GM19468 (cell line): ENCODE results near the gene MTA3.

Experiments used
- ATAC-seq: cut with Tn5 transposase; IDR thresholded peaks from one replicate; pipeline ENCODE4 v1.9.1; 2021; ENCODE audit warnings: mild to moderate bottlenecking, moderate library complexity, moderate number of reproducible peaks; ENCODE audit not compliant: unreplicated experiment; ENCODE audit errors: extremely low read depth

Gene MTA3

DNA sequence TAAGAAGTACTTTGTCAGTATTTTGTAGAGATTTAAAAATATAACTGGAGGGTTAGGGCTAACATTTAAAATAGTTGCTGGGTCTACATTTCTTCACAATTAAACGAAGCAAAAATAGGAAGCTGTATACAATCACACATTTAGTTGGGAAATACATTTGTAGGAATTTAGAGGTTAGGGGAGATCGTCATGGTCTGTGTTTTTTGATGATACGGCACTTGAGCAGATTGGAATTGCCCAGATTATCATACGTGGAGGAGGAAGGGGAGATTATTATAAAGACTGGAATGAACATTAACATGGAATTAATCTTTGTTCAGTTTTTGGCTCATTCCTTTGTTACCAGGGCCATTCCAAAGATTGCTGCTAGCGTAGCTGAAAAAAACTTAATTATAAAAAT is 84.6 kb downstream of the MTA3 start:
- no peak for ATAC-seq

DNA sequence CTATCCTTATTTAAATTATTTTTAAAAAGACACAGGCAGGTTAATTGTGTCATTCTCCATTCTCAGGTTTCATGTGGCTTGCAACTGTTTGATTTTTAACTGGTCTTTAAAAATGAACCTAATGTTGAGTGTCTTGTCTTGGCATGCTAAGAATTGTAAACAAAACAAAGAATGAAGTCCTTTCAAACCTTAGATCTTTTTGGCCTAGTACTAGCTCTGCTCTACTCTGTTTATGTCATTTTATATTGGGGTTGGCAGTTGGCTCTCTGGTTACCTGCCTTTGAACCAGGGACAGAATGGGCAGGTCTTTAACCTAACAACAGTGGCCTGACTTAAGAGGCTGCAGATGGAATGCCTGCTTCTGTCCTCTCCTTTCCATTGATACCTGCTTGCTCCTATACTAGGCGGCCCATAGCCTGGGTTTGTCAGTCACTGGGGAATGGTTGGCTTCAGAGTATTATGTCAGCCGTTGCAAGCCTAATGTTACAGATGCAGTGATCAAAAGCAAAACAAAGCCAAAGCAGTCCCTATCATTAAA is 85.5 kb downstream of the MTA3 start:
- ATAC-seq: no peak

DNA sequence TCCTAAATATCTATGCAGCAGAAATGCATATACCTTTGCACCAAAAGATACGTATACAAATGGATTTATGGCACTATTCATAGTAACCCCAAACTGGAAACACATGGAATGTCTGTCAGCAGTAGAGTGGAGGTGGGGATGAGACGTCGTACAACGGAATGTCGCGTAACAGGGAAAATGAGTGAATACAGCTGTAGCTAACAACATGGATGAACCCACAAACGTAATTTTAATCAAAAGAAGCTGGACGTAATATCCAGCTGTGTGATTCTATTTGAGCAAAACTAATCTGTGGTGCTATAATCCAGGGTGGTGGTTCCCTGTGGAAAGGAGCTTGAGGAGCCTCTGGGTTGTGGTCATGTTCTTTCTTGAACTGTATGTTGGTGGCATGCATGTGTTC is 89.9 kb downstream of the MTA3 start:
- no peak for ATAC-seq

DNA sequence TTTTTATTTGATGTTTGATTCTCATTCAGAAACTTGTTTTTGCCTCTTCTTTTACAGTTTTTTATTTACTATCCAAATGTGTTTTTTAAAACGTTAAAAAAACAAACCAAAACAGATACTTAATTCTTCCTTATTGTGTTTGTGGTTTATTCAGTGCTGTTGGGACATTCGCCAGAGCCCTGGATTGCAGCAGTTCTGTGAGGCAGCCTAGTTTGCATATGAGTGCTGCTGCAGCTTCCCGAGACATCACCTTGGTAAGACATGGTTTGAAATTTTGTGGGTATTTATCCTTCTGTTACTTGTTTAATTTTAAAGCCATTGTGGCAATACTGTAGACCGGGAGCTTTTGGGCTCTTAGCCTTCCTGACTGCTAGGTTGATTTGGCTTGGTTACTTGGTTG is 91.2 kb downstream of the MTA3 start:
- no peak for ATAC-seq

DNA sequence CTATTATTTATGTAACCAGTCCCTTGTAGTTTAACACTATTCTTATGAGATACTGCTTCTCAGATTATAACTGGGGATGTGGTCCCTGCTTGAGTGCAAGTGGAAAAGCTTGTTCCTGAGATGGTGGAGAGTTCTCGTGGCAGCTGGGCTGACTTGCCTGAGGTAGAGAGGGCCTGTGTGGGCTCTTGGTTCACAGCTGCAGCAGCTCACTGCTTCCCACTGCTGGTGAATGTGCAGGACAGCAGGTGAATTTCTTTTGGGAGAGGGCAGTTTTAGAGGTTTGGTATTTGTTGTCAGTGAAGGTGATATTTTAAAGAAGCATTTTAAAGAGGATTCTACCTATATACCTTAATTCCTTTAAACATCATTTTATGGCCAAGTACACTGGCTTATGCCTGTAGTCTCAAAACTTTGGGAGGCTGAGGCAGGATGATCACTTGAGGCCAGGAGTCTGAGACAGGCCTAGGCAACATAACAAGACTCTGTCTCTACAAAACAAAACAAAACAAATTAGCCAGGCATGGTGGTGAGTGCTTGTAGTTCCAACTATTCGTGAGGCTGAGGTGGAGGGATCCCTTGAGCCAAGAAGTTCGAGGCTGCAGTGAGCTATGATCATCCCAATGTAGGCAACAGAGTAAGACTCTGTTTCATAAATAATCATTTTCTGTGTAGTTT is 94.8 kb downstream of the MTA3 start:
- ATAC-seq: no peak

DNA sequence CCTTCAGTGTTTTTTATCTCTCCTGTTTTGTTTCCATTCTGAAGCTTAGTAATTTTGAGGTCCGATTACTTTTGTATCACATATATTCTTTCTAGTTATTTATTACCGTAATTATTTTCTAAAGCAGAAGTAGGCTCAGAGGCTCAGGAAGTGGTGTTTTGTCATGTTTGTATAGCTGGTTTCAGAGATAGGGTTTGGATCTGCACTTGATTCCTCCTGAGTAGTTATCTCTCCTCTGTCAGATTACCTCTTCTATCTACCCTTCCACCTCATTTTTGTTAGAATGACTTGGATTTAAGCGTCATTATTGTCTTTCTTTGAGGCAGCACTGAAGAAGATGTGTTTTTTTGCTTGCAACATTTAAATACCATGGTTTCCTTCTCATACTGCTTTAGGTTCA is 95.4 kb downstream of the MTA3 start:
- no peak for ATAC-seq

DNA sequence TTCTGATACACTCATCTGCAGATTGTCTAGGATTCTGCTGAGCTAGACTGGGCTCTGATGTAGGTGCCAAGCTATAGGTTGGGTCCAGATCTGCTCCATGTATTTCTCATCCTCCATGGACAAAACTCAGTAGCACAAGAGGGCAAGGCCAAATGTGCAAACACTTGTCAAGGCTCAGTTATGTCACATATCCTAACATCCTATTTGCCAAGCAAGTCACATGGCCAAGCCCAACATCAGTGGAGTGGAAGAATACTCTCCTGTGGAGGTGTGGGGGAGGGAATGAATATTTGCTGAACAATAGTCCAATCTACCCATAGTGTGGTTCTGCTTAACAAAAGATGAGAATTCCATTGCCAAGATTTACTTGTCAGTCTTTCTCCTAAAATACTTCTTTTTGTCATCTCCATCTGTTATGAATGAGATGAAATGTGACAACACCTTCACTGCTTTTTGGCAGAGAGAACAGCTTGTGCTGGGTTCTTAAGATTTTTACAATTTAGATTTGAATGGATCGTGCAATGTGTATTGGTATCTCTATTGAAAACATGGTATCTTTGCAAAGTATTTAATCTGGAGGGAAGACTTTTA is 105.7 kb downstream of the MTA3 start:
- no peak for ATAC-seq

DNA sequence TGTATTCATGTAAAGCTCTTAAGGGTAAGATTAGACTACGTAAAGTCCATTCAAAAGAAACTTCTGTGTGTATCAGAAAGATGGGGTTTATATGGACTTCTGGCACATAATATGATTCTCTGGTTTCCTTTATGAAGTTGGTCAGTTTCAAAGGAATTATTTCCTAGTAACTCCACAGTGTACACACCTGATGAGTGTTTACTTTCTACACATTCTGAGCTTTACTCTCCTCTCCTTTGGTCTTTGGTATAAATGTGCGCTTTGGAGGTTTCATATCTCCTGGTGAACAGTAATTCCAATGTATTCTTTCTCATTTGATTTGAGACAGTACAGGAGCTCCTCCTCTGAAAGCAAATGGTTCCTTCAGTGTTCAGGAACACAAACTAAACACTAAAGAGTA is 107.4 kb downstream of the MTA3 start:
- ATAC-seq: no peak

DNA sequence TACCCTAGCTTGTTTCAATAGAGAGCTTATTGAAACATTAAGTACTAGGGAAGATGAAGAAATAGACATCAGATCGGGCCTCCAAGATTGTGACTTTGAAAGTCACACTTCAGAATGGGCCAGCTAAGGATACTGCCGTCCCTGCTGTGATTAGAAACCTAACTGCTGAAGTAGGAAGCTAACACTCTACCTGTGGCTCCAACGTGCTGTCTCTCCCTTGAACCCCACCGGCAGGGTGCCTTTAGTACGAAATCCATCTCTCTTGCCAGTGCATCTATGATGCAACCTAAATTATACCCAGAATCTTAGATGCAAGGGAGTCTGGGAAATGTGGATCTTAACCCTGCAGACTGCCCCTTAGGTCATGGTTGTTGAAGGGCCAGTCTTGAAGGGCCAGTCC is 116.9 kb downstream of the MTA3 start:
- no peak for ATAC-seq

DNA sequence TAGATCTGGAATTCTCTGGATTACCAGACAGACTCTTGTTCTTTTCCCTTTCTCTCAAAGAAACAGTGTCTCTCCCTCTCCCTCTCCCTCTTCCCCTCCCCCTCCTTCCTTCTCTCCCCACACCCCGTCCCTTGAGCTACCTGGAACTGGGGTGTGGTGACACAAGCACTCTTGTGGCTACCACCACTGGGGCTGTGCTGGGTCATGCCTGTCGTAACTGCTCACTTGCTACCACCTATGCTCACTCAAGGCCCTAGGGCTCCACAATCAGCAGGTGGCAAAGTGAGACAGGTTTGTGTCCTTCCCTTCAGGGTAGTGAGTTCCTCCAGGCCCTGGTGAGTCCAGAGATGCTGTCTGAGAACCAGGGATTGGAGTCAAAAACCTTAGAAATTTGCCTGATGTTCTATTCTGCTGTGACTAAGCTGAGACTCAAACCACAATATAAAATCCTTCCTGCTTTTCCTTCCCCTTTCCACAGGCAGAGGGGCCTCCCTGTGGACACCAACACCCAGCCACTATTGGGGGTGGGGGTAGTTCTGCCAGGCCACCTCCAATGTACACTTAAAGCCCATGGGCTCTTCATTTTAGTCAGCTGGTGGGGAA is 124.7 kb downstream of the MTA3 start:
- ATAC-seq: no peak

DNA sequence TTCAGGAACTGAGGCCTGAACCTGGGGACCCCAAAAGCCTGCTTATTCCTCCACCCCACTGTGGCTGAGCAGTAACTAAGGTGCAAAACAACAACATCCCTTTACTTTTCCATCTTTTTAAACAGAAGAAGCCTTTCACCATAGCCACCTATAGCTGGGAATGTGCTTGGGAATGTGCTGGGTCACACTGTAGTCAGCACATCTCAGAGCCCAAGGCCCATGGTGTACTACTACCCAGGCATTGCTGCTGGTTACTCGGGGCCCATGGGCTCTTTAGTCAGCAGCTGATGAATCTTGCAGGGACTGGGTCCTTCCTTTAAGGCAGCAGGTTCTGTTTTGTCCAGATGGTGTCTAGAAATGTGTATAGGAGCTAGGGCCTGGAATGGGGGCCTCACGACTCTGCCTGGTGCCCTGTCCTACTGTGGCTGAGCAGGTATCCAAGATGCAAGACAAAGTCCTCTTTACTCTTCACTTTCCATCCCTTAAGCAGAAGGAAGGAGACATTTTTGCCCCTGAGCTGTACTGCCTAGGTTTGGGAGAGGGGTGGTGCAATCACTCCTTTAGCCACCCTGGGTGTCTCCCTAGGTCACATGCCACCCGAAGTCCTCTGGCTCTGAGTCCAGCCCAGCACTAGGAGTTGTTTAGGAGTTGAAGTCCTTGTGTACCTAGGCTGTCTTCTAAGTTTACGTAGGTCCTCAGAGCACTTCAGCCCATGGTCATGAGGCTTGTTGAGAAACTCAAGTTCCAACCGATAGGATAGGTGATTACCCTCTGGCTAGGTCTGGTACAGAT is 125.5 kb downstream of the MTA3 start:
- ATAC-seq: no peak

DNA sequence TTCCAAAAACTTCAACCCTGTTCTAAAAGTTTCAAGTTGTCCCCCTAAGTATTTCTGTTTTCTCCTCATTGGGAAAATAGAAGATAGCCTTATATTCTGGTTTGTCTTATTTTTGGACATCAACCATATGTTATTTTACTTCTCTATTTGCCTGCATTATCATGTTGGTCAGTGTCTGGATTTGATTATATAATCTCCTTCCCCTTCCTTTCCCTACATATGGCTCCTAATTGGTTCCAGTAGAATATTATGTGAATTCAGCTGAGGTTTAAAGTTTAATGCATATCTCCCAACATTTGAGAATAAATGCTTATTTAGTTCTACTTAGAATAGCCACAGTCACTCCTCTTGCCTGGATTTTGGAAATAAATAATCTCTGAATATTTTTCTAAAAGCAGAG is 128.6 kb downstream of the MTA3 start:
- no peak for ATAC-seq

DNA sequence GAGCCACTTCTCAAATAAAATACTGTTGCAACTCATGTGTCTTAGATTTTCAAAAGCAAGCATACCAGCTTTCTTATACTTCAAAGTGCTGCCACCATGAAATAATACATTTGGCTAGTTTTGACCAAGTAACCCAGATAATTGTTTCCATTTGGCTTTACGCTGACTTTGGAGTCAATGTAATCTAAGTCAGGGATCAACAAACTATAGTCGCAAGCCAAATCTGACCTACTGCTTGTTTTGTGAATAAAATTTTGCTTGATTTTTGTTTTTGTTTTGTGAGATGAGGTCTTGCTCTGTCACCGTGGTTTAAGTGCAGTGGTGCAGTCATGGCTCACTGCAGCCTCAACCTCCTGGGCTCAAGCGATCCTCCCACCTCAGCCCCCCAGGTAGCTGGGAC is 130.5 kb downstream of the MTA3 start:
- no peak for ATAC-seq

DNA sequence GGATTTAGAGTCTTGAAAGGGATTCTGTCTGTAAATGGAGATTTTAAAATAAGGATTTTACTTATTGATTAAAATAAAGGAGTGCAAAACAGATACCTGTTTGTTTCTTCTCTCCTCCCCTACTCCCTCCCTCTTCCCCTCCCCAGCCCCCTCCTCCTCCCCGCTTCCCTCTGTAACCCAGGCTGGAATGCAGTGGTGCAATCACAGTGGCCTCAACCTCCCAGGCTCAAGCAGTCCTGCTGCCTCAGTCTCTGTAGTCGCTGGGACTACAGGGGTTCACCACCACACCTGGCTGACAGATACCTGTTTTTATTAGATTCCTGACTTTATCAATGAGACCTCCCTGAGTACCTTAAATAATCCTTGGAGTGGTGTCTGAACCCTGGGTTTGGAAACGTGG is 138.4 kb downstream of the MTA3 start:
- no peak for ATAC-seq

DNA sequence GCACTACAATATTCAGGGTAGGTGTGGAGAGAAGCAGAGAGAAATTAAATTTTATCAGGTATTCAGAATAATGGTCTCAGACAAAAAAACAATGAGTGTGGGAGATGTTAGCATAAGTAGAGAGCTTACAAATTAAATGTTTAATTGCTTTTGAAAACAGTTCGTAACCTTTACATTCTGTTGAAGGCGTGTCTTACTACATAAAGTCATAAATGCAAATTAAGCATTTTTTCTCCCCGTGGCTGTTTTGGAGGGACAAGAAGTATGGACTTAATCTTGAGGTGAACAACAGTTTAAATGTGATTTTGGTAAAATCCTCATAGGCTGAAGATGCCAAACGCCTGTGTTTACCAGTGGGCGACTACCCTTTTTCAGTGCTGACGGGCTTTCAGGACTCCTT is 139.7 kb downstream of the MTA3 start:
- no peak for ATAC-seq

DNA sequence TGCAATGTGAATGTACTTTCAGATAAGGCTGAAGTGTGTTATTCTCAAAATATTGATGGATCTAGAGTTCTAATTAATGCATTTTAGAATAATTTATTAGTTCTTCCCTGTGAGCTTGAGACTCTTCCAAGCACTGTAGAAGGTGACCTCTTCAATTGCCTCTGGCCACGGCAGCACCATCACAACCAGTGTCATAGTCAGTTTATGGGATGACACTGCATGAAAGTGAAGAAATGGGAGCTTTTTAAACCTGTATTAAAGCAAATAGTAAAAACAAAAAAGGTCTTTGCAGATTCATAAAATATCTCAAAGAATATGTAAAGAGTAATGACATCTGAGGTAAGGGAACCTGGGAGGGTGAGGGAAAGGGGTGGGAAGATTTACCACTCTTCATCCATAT is 143.5 kb downstream of the MTA3 start:
- ATAC-seq: no peak

DNA sequence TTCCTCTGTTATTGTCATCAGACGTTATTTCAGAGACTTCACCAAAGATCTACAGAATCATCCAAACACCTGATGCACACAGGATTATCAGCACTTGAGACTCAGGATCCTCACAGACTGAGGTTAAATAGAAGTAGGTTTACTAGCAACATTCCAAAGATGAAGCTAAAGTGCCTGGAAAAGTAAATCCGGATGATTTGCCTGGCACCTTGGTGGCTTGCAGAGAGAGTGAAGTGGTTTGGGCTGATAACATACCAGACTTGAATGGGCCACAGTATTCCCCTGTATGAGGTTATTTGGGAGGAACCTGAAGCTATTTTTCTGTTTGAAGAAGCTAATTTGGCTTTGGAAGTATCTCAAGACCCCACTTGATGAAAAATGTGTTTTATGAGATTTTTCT is 144.5 kb downstream of the MTA3 start:
- no peak for ATAC-seq

DNA sequence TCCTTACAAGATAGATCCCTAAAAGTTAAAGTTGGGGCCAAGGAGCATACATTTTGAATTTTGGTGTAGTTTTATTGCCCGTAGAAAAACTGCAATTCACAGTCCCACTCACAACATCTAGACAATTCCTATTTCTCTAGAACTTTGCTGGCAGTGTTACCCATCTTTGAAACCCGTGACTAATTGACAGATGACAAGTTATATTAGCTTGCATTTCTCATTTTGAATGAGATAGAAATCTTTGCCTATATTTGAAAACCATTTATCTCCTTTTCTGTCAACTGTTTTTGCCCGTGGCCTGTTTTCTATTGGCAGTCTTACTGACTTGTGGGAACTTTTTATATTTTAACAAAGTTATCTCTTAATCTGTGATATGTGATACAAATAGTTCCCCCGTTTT is 145.5 kb downstream of the MTA3 start:
- no peak for ATAC-seq

DNA sequence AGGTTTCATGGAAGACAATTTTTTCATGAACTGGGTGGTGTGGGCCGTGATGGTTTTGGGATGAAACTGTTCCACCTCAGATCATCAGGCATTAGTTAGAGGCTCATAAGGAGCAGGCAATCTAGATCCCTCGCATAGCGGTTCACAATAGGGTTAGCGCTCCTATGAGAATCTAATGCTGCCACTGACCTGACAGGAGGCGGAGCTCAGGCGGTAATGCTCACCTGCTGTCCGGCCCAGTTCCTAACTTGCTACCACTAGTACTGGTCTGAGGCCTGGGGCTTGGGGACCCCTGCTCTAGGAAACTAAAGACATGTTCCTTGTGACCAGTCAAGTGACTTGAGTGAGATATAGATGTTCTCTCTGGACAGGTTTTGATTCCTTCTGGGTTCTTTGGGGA is 146.3 kb downstream of the MTA3 start:
- no peak for ATAC-seq

DNA sequence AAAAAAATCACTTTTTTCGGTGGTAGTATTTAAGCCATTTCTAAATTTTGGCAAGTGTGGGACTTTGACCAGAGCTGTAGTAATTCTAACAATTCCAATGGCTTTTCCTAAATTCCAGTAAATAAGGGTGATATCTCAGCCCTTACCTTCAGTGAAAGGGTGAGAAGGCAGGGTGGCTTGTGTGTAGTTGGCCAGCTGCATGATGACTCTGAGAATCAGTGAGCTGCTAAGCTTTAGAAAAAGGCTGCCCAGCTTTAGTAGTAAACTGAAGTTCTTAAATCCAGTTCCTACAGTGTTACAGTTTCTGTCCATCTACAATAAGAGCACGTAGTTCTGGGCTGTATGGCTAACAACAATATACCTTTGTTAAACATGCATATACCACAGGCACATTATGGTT is 153.5 kb downstream of the MTA3 start:
- ATAC-seq: no peak
